ENCODE measurements around the gene SNAPC4.

SNAPC4 gene

DNA sequence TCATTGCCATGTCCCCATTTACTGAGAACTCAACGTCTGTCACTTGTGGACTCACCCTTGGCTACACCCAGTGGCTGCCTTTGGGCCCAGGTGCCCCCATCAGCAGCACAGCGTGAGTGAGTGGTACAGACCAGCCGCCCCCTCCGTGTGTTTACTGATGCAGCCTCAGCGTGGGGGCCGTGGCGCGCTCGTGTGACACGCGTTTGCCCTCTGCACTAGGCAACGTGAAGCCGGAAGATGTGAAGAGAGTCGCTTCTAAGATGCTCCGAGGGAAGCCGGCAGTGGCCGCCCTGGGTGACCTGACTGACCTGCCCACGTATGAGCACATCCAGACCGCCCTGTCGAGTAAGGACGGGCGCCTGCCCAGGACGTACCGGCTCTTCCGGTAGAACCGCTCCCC, 22.9 kb upstream of the SNAPC4 start:
- TF ChIP-seq, protein P1, sequence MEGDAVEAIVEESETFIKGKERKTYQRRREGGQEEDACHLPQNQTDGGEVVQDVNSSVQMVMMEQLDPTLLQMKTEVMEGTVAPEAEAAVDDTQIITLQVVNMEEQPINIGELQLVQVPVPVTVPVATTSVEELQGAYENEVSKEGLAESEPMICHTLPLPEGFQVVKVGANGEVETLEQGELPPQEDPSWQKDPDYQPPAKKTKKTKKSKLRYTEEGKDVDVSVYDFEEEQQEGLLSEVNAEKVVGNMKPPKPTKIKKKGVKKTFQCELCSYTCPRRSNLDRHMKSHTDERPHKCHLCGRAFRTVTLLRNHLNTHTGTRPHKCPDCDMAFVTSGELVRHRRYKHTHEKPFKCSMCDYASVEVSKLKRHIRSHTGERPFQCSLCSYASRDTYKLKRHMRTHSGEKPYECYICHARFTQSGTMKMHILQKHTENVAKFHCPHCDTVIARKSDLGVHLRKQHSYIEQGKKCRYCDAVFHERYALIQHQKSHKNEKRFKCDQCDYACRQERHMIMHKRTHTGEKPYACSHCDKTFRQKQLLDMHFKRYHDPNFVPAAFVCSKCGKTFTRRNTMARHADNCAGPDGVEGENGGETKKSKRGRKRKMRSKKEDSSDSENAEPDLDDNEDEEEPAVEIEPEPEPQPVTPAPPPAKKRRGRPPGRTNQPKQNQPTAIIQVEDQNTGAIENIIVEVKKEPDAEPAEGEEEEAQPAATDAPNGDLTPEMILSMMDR (IDR thresholded peaks at IDR 0.05) = no peak

DNA sequence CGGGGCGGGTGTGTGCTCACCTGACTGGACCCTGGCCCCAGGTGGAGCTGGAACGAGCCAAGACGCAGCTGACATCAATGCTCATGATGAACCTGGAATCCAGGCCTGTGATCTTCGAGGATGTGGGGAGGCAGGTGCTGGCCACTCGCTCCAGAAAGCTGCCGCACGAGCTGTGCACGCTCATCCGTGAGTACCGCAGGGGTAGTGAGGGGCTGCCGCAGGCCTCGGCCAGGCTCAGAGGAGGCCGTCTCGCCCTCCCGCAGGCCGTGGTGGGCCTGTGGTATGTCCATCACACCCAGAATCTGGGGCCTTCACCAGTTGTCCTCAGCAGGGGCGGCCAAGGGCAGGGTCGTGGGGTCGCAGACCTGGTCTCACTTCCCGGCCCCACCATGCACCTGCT, 21.8 kb upstream of the SNAPC4 start:
- TF ChIP-seq, protein P1 (IDR thresholded peaks at IDR 0.05) = no peak

DNA sequence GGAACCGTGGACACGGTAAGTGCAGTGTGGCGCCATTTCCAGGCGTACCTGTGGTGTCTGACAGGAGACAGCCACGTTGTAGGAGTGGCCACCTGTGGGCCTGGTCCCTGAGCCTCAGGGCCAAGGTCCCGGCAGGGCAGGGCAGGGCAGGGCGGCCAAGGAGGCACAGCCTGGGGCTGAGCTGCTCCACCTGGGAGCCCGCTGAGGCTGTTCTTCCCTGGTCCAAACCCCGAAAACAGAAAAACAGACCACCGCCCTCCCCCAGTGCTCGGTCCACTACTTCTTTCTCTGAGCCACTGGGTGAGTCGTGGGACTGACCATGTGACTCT, 19.1 kb upstream of the SNAPC4 start:
- TF ChIP-seq, protein P1 (IDR thresholded peaks at IDR 0.05) = no peak

DNA sequence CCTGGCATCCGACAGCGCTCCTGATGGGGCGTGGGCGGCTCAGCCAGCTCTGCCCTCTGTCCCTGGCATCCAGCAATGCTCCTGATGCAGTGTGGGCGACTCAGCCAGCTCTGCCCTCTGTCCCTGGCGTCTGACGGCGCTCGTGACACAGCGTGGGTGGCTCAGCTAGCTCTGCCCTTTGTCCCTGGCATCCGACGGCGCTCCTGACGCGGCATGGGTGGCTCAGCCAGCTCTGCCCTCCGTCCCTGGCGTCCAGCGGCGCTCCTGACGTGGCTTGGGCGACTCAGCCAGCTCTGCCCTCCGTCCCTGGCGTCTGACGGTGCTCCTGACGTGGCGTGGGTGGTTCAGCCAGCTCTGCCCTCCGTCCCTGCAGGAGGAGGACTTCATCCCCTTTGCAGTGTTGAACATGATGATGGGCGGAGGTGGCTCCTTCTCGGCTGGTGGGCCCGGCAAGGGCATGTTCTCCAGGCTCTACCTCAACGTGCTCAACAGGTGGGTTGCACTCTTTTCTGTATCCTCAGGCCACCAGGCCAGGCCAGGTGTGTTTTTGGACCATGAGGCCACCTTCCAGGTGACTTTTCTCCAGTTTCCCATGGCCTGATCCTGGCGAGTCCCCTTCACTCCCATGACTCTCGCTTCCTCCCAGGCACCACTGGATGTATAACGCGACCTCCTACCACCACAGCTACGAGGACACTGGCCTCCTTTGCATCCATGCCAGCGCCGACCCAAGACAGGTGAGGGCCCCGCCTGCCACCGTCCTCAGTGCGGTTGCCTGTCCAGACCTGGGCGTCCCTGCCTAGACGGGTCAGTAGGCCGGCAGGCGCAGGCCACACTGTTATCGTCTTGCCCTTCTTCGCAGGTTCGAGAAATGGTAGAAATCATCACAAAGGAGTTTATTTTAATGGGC, 18.5 kb upstream of the SNAPC4 start:
- TF ChIP-seq, protein P1 (IDR thresholded peaks at IDR 0.05) = no peak

DNA sequence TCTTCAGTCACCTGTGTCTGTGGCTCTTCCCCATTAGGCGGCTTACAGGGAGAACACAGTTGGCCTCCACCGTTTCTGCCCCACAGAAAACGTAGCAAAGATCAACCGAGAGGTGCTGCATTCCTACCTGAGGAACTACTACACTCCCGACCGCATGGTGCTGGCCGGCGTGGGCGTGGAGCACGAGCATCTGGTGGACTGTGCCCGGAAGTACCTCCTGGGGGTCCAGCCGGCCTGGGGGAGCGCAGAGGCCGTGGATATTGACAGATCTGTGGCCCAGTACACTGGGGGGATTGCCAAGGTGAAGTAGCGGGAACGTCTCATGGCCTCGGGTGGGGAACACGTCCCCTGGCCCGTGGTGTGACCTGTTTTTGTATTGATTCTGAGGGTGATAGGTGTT, 16.9 kb upstream of the SNAPC4 start:
- TF ChIP-seq, protein P1 (IDR thresholded peaks at IDR 0.05) = no peak

DNA sequence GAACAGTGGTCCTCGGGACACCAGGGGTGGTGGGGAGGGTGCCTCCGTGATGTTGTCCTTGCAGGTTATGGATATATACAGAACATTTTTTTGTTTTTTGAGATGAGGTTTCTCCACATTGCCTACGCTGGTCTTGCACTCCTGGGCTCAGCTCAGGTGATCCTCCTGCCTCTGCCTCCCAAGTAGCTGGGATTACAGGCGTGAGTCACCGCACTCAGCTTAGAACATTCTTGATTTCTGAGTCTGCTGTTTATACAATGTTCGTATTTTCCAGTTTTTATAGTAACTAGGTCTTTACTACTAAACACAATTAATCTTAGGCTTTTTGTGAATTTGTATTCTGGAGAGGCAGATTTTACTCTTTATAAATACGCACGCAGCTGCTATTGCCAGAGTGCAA, 16.5 kb upstream of the SNAPC4 start:
- TF ChIP-seq, protein P1 (IDR thresholded peaks at IDR 0.05) = no peak

DNA sequence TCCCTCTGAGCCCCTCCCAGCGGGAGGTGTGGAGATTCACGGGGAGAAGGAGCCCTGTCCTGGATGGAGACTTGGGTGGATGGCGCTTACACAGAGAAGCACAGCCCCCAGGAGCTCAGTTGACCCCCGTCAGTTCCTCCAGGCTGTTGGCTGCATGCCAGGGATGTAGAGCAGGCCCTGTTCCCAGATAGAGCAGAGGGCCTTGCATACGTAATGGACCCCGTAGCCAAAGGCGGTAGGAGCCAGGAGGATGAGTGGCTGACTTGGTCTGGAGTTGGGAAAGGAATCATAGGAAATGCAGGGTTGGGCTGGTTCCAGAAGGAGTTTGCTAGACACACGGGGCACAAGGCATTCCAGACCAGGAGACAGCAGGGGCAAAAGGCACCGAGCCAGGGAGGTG, 13.0 kb upstream of the SNAPC4 start:
- TF ChIP-seq, protein P1 (IDR thresholded peaks at IDR 0.05) = no peak

Data from LNCAP (cell line).